Stomach (tissue), 4 donors: ENCODE data around the gene ATP1B4.

ENCODE experiments used
- POLR2AphosphoS5 ChIP-seq, 3 donors: sonication (generic); formaldehyde crosslinking; IDR thresholded peaks; one replicate each; pipeline ENCODE4 v1.6.1; 2016; ENCODE audit warnings: antibody characterized with exemption in 3 of 3
- TF ChIP-seq, protein P1 (sequence below), 7 experiments: fragments of 450-650 bp in 4 of 7; fragments of 200-600 bp in 3 of 7; sonication (generic) in 3 of 7; IDR thresholded peaks; one replicate each; pipeline ENCODE4 v1.5.1; 2016 to 2019; ENCODE audit warnings: antibody characterized with exemption in 7 of 7, control low read depth in 2 of 7, mild to moderate bottlenecking in 1 of 7

DNA sequence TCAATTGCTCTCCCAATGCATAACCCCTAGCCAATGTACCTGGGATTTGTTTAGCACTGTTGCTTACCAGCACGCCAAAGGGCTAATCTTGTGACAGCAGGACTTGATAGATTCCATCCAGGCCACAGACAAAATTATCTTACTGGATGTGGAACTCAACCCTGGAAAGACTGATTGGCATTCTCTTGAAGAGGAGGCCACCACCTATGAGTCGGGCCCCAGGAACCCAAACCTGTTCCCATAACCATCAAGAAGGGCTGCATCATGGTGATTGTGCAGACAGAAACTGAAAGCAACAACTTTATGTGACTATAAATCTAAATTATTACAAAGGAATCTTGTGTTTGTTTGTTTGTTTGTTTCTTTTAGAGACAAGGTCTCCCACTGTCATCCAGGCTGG lies 30.8 kb upstream of the ATP1B4 start:
- no peak for TF ChIP-seq POLR2AphosphoS5 (IDR thresholded peaks at IDR 0.05)
- TF ChIP-seq, protein P1, sequence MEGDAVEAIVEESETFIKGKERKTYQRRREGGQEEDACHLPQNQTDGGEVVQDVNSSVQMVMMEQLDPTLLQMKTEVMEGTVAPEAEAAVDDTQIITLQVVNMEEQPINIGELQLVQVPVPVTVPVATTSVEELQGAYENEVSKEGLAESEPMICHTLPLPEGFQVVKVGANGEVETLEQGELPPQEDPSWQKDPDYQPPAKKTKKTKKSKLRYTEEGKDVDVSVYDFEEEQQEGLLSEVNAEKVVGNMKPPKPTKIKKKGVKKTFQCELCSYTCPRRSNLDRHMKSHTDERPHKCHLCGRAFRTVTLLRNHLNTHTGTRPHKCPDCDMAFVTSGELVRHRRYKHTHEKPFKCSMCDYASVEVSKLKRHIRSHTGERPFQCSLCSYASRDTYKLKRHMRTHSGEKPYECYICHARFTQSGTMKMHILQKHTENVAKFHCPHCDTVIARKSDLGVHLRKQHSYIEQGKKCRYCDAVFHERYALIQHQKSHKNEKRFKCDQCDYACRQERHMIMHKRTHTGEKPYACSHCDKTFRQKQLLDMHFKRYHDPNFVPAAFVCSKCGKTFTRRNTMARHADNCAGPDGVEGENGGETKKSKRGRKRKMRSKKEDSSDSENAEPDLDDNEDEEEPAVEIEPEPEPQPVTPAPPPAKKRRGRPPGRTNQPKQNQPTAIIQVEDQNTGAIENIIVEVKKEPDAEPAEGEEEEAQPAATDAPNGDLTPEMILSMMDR (IDR thresholded peaks at IDR 0.05) = no peak
